HCT116 (cell line): ENCODE results near the gene STPG3. TPM values are rescaled to one million over a fixed set of nuclear protein-coding genes. Genes with fewer than 3 reads are reported as not detected.

Source experiments
- ATAC-seq: fragments of 200-7000 bp; cut with Tn5 transposase; 2 replicates; pipeline ENCODE4 v1.9.1; 2020; ENCODE audit warnings: mild to moderate bottlenecking, moderate library complexity
- BruUV-seq: library from RNA; stranded (reverse); fragments of 400-500 nt; replicated peaks from 2 replicates; lab custom pipeline; 2021; lab: Mats Ljungman, UMichigan
- CTCF ChIA-PET: fragments of 300-600 bp; sonication (Branson Sonifier 250); formaldehyde crosslinking; loops from one replicate; lab custom pipeline; 2021; ENCODE audit warnings: antibody characterized with exemption; lab: Charles Lee
- POLR2A ChIA-PET: fragments of 300-600, 350-600 bp; sonication (Branson Sonifier 250); formaldehyde crosslinking; loops from one replicate; lab custom pipeline; 2021; ENCODE audit warnings: antibody characterized with exemption; lab: Charles Lee
- RAD21 ChIA-PET, 2 experiments: fragments of 300-600 bp; sonication (Branson Sonifier 250); formaldehyde crosslinking; loops; one replicate each; lab custom pipeline; 2023; ENCODE audit warnings: low total read pairs in 2 of 2; ENCODE audit not compliant: uncharacterized antibody in 2 of 2, unreplicated experiment in 2 of 2, low non-redundant PET in 1 of 2; lab: Charles Lee
- DNase-seq: peaks from one replicate; pipeline ENCODE4 v3.0.0-alpha.2; 2010; ENCODE audit warnings: low read depth, low spot score
- H2AFZ ChIP-seq: fragments of 200-600 bp; shearing (Covaris generic), sonication (generic); 2 replicates; pipeline ENCODE4 v1.6.1; 2017; ENCODE audit warnings: low read depth, mixed run types, mixed read lengths, antibody characterized with exemption, low read length; ENCODE audit not compliant: poor library complexity, severe bottlenecking
- H3K27ac ChIP-seq: 2 replicates; pipeline ENCODE4 v1.5.1; 2012; ENCODE audit warnings: low read depth, low read length
- H3K27me3 ChIP-seq: fragments of 200-600 bp; sonication (generic); 2 replicates; pipeline ENCODE4 v1.6.1; 2016; ENCODE audit warnings: mixed run types, low read length, mixed read lengths; ENCODE audit not compliant: insufficient read depth
- H3K36me3 ChIP-seq, 2 experiments: fragments of 200-500 bp in 1 of 2; fragments of 200-600 bp in 1 of 2; sonication (Bioruptor generic) in 1 of 2; sonication (generic) in 1 of 2; 2 replicates each; pipeline versions ENCODE4 v1.5.1 to v1.6.1; 2014 to 2016; ENCODE audit warnings: low read length in 2 of 2, inconsistent platforms in 1 of 2, mixed read lengths in 1 of 2, mixed run types in 1 of 2; ENCODE audit not compliant: insufficient read depth in 2 of 2, control insufficient read depth in 1 of 2
- H3K4me1 ChIP-seq, 2 experiments: fragments of 200-600 bp in 1 of 2; sonication (generic) in 1 of 2; 2 replicates each; pipeline versions ENCODE4 v1.5.1 to v1.6.1; 2012 to 2017; ENCODE audit warnings: low read length in 2 of 2, inconsistent platforms in 1 of 2, mild to moderate bottlenecking in 1 of 2, mixed read lengths in 1 of 2, mixed run types in 1 of 2, moderate library complexity in 1 of 2; ENCODE audit not compliant: insufficient read depth in 2 of 2, control insufficient read depth in 1 of 2
- H3K4me2 ChIP-seq: fragments of 200-600 bp; sonication (generic); 2 replicates; pipeline ENCODE4 v1.6.1; 2017; ENCODE audit warnings: mixed run types, low read length, mixed read lengths
- H3K4me3 ChIP-seq, 2 experiments: fragments of 200-600 bp in 1 of 2; sonication (generic) in 1 of 2; replicated peaks in 1 of 2; 2 replicates each; pipeline ENCODE4 v1.5.1; 2011 to 2016; ENCODE audit warnings: low read length in 2 of 2, control low read depth in 1 of 2, low read depth in 1 of 2, mild to moderate bottlenecking in 1 of 2, mixed read lengths in 1 of 2, mixed run types in 1 of 2
- H3K79me2 ChIP-seq: fragments of 200-600 bp; sonication (generic); 2 replicates; pipeline ENCODE4 v1.6.1; 2017; ENCODE audit warnings: mild to moderate bottlenecking, mixed run types, low read length, moderate library complexity, mixed read lengths; ENCODE audit not compliant: insufficient read depth
- H3K9ac ChIP-seq: fragments of 200-600 bp; sonication (generic); 2 replicates; pipeline ENCODE4 v1.6.1; 2016; ENCODE audit warnings: low read length, mixed read lengths
- H3K9me2 ChIP-seq: fragments of 200-600 bp; sonication (generic), shearing (Covaris generic); 2 replicates; pipeline ENCODE4 v1.6.1; 2017; ENCODE audit warnings: mixed run types, mild to moderate bottlenecking, moderate library complexity; ENCODE audit not compliant: insufficient read depth
- H3K9me3 ChIP-seq, 2 experiments: fragments of 200-500 bp in 1 of 2; fragments of 200-600 bp in 1 of 2; sonication (Bioruptor generic) in 1 of 2; sonication (generic) in 1 of 2; 2 replicates each; pipeline ENCODE4 v1.6.1; 2014 to 2017; ENCODE audit warnings: low read length in 2 of 2, mixed read lengths in 2 of 2, inconsistent platforms in 1 of 2, low read depth in 1 of 2, mild to moderate bottlenecking in 1 of 2, mixed run types in 1 of 2, moderate library complexity in 1 of 2; ENCODE audit not compliant: control insufficient read depth in 1 of 2, insufficient read depth in 1 of 2
- H4K20me1 ChIP-seq: fragments of 200-600 bp; sonication (generic), shearing (Covaris generic); 2 replicates; pipeline ENCODE4 v1.6.1; 2017; ENCODE audit warnings: mixed run types, mild to moderate bottlenecking, moderate library complexity; ENCODE audit not compliant: insufficient read depth
- EGR1 ChIP-seq: IDR thresholded peaks from 2 replicates; pipeline ENCODE4 v1.6.1; 2012; ENCODE audit warnings: low read depth
- ELF1 ChIP-seq: IDR thresholded peaks from 2 replicates; pipeline ENCODE4 v1.6.1; 2012; ENCODE audit warnings: low read depth, borderline replicate concordance
- EZH2phosphoT487 ChIP-seq: fragments of 200-600 bp; IDR thresholded peaks from 2 replicates; pipeline ENCODE4 v1.6.1; 2018; ENCODE audit warnings: antibody characterized with exemption, borderline replicate concordance
- RAD21 ChIP-seq: IDR thresholded peaks from 2 replicates; pipeline ENCODE4 v1.6.1; 2012; ENCODE audit warnings: low read depth, mild to moderate bottlenecking
- SIN3A ChIP-seq: IDR thresholded peaks from 2 replicates; pipeline ENCODE4 v1.6.1; 2012; ENCODE audit warnings: low read depth
- SP1 ChIP-seq: IDR thresholded peaks from 2 replicates; pipeline ENCODE4 v1.6.1; 2012; ENCODE audit warnings: low read depth
- YY1 ChIP-seq: IDR thresholded peaks from 2 replicates; pipeline ENCODE4 v1.6.1; 2011; ENCODE audit warnings: low read length, low read depth, moderate library complexity, mild to moderate bottlenecking; ENCODE audit not compliant: insufficient replicate concordance; ENCODE audit errors: extremely low read depth
- ZFX ChIP-seq: fragments of 450-650 bp; IDR thresholded peaks from 2 replicates; pipeline ENCODE4 v1.6.1; 2017
- ZNF274 ChIP-seq: fragments of 200-500 bp; sonication (Bioruptor generic); IDR thresholded peaks from 2 replicates; pipeline ENCODE4 v1.6.1; 2014; ENCODE audit warnings: mild to moderate bottlenecking, low read depth, low read length, inconsistent platforms
- intact Hi-C: fragments of 100-400 bp; cut with micrococcal nuclease; formaldehyde crosslinking; loops from 2 replicates; pipeline ENCODE4 v1.10.0; 2022
- total RNA-seq: library from RNA; stranded (reverse); gene quantifications from one replicate; pipeline ENCODE4 v1.2.1, GENCODE V29; 2021; ENCODE audit not compliant: unreplicated experiment

STPG3 gene
- total RNA-seq, 1 experiment from 2014 or later, result not detected

GRCh38 chr9:137232510-137232909, 18.6 kb upstream of the STPG3 start:
- no peaks in the 10 kb centered on the region for H3K36me3 ChIP-seq
- TF ChIP-seq ZFX, result no peak
- no peak for TF ChIP-seq YY1
- TF ChIP-seq SP1, result no peak
- TF ChIP-seq SIN3A, result no peak
- no peak overlapping the region for H3K27ac ChIP-seq
- no peak overlapping the region for H3K4me2 ChIP-seq
- no peak for DNase-seq
- ChIA-PET CTCF (no interaction called here), POLR2A (no interaction called here), RAD21 (no interaction called here)
- H3K27me3 ChIP-seq, result no peaks in the 10 kb centered on the region
- intact Hi-C loops, result no loop called here
- H3K4me3 ChIP-seq, result no peak overlapping the region
- no peaks in the 10 kb centered on the region for H3K79me2 ChIP-seq
- no peak overlapping the region for H2AFZ ChIP-seq
- BruUV-seq, result no TSS peak
- no peaks in the 10 kb centered on the region for H4K20me1 ChIP-seq
- H3K9me3 ChIP-seq, result no peaks in the 10 kb centered on the region
- no peak overlapping the region for H3K9ac ChIP-seq
- peaks cover 20 to 37% of the 10 kb centered on the region in 2 experiments for H3K4me1 ChIP-seq
- no peak for ATAC-seq
- H3K9me2 ChIP-seq, result no peaks in the 10 kb centered on the region

GRCh38 chr9:137233143-137233980, 17.7 kb upstream of the STPG3 start:
- no peak overlapping the region for H3K4me2 ChIP-seq
- ATAC-seq, result no peak
- DNase-seq, result no peak

More at GRCh38 chr9:137233143-137233980, 17.7 kb upstream of the STPG3 start:
- H3K9me3 ChIP-seq, result no peaks in the 10 kb centered on the region
- no TSS peak for BruUV-seq
- H3K27me3 ChIP-seq, result no peaks in the 10 kb centered on the region
- ChIA-PET RAD21 (no interaction called here), CTCF (no interaction called here), POLR2A (no interaction called here)
- intact Hi-C loops, result no loop called here
- no peaks in the 10 kb centered on the region; the same call in 1 of the 2 replicates for H3K79me2 ChIP-seq
- H3K36me3 ChIP-seq, result no peaks in the 10 kb centered on the region
- no peak overlapping the region for H3K27ac ChIP-seq
- no peak overlapping the region for H2AFZ ChIP-seq
- no peaks in the 10 kb centered on the region for H4K20me1 ChIP-seq
- peaks cover 23 to 38% of the 10 kb centered on the region in 2 experiments for H3K4me1 ChIP-seq
- TF ChIP-seq ELF1 (no peak), ZNF274 (no peak), YY1 (no peak), EZH2phosphoT487 (no peak), EGR1 (no peak), RAD21 (no peak)
- no peak overlapping the region for H3K9ac ChIP-seq
- H3K4me3 ChIP-seq, result no peak overlapping the region
- no peaks in the 10 kb centered on the region for H3K9me2 ChIP-seq
